H1 (cell line): ENCODE results near the gene TTLL7. TPM values are rescaled to one million over a fixed set of nuclear protein-coding genes. Genes with fewer than 3 reads are reported as not detected.

Experiments used
- BRCA1 ChIP-seq: IDR thresholded peaks from 2 replicates; pipeline ENCODE4 v1.6.1; 2012; ENCODE audit warnings: low read depth, low read length, improper control_type of control experiment
- CEBPB ChIP-seq: IDR thresholded peaks from 2 replicates; pipeline ENCODE4 v1.6.1; 2012; ENCODE audit warnings: low read depth, low read length
- EZH2 ChIP-seq: fragments of 200-600 bp; sonication (generic); IDR thresholded peaks from 2 replicates; pipeline ENCODE4 v1.7.1; 2012; ENCODE audit warnings: low read depth, mild to moderate bottlenecking, moderate library complexity, low read length, inconsistent platforms; ENCODE audit not compliant: severe bottlenecking
- KDM5A ChIP-seq: fragments of 200-600 bp; IDR thresholded peaks from 2 replicates; pipeline ENCODE4 v1.7.1; 2012; ENCODE audit warnings: mild to moderate bottlenecking, low read length, inconsistent platforms, mixed read lengths
- PHF8 ChIP-seq: fragments of 200-600 bp; sonication (generic); conservative IDR thresholded peaks from 2 replicates; pipeline ENCODE4 v1.7.1; 2012; ENCODE audit warnings: low read depth, mild to moderate bottlenecking, inconsistent platforms, low read length, moderate library complexity
- RXRA ChIP-seq: IDR thresholded peaks from 2 replicates; pipeline ENCODE4 v1.6.1; 2011; ENCODE audit warnings: low read depth, mild to moderate bottlenecking, low read length, moderate library complexity; ENCODE audit not compliant: insufficient read depth
- SP1 ChIP-seq: IDR thresholded peaks from 2 replicates; pipeline ENCODE4 v1.6.1; 2011; ENCODE audit warnings: low read depth, low read length
- SP2 ChIP-seq: IDR thresholded peaks from 2 replicates; pipeline ENCODE4 v1.6.1; 2012; ENCODE audit warnings: mild to moderate bottlenecking, low read length, inconsistent platforms
- SRF ChIP-seq: IDR thresholded peaks from 2 replicates; pipeline ENCODE4 v1.6.1; 2011; ENCODE audit warnings: mild to moderate bottlenecking, low read depth, low read length, moderate library complexity
- TCF12 ChIP-seq: IDR thresholded peaks from 2 replicates; pipeline ENCODE4 v1.6.1; 2011; ENCODE audit warnings: low read depth, mild to moderate bottlenecking, low read length
- polyA plus RNA-seq, 7 experiments: library from polyadenylated mRNA; depleted of rRNA in 3 of 7; stranded (reverse) in 5 of 7; unstranded in 2 of 7; fragments of >200 nt in 5 of 7; fragments of 200-250 nt in 2 of 7; gene quantifications; 1 replicate in 5 of 7; 2 replicates in 1 of 7; 4 replicates in 1 of 7; pipeline versions ENCODE4 v1.2.1 to v1.2.3, GENCODE V29; 2011 to 2013; ENCODE audit warnings: missing spikeins in 2 of 7, mixed read lengths in 2 of 7
- total RNA-seq: library from RNA; stranded (reverse); fragmentation: NEBNext Ultra II Directional; extraction: Animal tissue kit (Norgen Biotek cat#: 25700); gene quantifications from 2 replicates; pipeline ENCODE4 v1.2.1, GENCODE V29; 2021

The TTLL7 gene
- total and polyA plus RNA-seq, 2 of the 8 experiments (the other 6 are each of a cell fraction or from before 2014, with no cell fraction given): 1.9 to 7.9 TPM

- no peak for TF ChIP-seq BRCA1
- no peak for TF ChIP-seq RXRA
- TF ChIP-seq SP2: no peak
- no peak for TF ChIP-seq CEBPB
- no peak for TF ChIP-seq TCF12
- TF ChIP-seq SRF: no peak
- no peak for TF ChIP-seq SP1
- no peak for TF ChIP-seq PHF8
- no peak for TF ChIP-seq KDM5A
- no peak for TF ChIP-seq EZH2
Observed at GRCh38 chr1:83950106-83950661, 48.7 kb downstream of the TTLL7 start (continued).
